ENCODE results near the gene AKIP1. TPM values are rescaled to one million over a fixed set of nuclear protein-coding genes. Genes with fewer than 3 reads are reported as not detected.

Gene AKIP1
- total RNA-seq, 1 donor from 2014 or later: 53.7 TPM

DNA sequence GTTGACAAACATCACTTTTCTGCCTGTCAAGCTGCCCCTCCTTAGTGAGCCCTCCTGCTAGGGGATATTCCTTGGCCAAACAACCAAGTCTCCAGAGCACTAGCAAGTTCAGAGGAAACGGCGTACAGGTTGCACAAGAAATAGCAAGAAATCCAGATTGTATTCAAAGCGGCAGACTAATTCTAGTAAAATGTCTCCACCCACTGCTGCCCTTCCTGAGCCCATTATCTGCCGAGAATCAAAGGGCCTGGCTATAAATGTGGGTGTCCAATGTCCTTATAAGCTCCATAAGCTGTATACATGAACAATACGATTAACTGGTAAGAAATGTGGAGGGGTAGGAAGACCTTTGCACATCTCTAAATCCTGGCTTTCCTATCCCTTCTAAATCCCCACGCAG, 44.0 kb upstream of the AKIP1 start:
- no peak overlapping the region for H3K4me3 ChIP-seq
- Mint-ChIP-seq H3K27me3 (ENCODE audit: insufficient read depth, low read depth) (peaks cover 2% of the 10 kb centered on the region), H3K9me3 (peaks cover 9% of the 10 kb centered on the region), H3K27ac (no peak overlapping the region), H3K4me1 (peaks cover 44% of the 10 kb centered on the region), H3K36me3 (peaks cover 12% of the 10 kb centered on the region), H3K4me3 (no peak overlapping the region)
- no peaks in the 10 kb centered on the region for H3K27me3 ChIP-seq
- H3K9ac ChIP-seq: no peak overlapping the region
- peaks cover 23% of the 10 kb centered on the region for H3F3A ChIP-seq (ENCODE audit: low read depth)
- H3K4me1 ChIP-seq: peaks cover 34% of the 10 kb centered on the region
- H3K36me3 ChIP-seq: no peaks in the 10 kb centered on the region
- TF ChIP-seq, protein P1, sequence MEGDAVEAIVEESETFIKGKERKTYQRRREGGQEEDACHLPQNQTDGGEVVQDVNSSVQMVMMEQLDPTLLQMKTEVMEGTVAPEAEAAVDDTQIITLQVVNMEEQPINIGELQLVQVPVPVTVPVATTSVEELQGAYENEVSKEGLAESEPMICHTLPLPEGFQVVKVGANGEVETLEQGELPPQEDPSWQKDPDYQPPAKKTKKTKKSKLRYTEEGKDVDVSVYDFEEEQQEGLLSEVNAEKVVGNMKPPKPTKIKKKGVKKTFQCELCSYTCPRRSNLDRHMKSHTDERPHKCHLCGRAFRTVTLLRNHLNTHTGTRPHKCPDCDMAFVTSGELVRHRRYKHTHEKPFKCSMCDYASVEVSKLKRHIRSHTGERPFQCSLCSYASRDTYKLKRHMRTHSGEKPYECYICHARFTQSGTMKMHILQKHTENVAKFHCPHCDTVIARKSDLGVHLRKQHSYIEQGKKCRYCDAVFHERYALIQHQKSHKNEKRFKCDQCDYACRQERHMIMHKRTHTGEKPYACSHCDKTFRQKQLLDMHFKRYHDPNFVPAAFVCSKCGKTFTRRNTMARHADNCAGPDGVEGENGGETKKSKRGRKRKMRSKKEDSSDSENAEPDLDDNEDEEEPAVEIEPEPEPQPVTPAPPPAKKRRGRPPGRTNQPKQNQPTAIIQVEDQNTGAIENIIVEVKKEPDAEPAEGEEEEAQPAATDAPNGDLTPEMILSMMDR (IDR thresholded peaks at IDR 0.05): no peak
- TF ChIP-seq EZH2phosphoT487 (IDR thresholded peaks at IDR 0.05): no peak
- no peak for TF ChIP-seq EZH2 (IDR thresholded peaks at IDR 0.05)
- no peak overlapping the region for H2AFZ ChIP-seq (replicated peaks)
- no peak overlapping the region for H3K4me2 ChIP-seq
- no peak overlapping the region for H3K27ac ChIP-seq
- DNase-seq (ENCODE audit: low spot score): no peak
- H3K79me2 ChIP-seq (ENCODE audit: low read depth): peaks cover 61% of the 10 kb centered on the region
- H3K9me3 ChIP-seq (ENCODE audit: low read depth): no peaks in the 10 kb centered on the region
- H4K20me1 ChIP-seq (ENCODE audit: low read depth): no peaks in the 10 kb centered on the region

DNA sequence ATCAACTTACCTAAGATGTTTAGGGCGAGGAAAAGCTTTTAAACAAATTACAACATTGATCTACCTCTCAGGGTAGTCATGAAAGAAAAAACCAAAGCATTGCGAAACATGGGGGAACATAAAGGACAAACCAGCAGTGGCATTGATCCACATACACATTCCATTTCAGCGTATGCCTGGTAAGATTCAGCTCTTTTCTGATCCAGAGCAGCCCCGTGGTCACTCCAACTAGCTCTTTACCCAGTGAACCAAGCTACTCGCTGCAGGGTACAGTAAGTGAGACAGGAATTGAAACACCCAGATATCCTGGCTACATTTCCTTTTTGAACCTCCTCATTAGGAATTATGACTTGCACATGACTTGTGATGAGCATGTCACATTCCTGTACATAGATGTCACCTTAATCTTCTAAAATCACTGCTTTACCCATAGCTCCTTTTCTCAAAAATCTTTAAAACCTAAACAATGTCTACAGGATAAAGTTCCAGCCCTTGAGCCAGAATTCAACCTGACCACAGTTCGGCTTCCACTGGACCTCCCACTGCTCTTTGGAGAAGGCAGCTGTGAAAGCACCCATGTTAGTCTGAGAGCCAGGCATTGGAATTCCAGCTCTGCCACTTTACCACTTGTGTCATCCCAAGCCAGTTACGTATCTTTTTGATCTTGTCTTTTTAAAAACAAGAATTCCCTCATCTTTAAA, 42.9 kb upstream of the AKIP1 start:
- Histone ChIP-seq H3K4me1 (peaks cover 34% of the 10 kb centered on the region), H3F3A (ENCODE audit: low read depth) (peaks cover 25% of the 10 kb centered on the region), H3K27me3 (no peaks in the 10 kb centered on the region), H3K4me3 (no peak overlapping the region), H4K20me1 (ENCODE audit: low read depth) (no peaks in the 10 kb centered on the region), H3K27ac (no peak overlapping the region), H3K79me2 (ENCODE audit: low read depth) (peaks cover 61% of the 10 kb centered on the region), H3K4me2 (peak overlapping the region; percentile 83), H2AFZ (replicated peaks) (no peak overlapping the region), H3K36me3 (no peaks in the 10 kb centered on the region), H3K9ac (no peak overlapping the region), H3K9me3 (ENCODE audit: low read depth) (no peaks in the 10 kb centered on the region)
- Mint-ChIP-seq H3K4me1 (peaks cover 44% of the 10 kb centered on the region), H3K27me3 (ENCODE audit: insufficient read depth, low read depth) (peaks cover 2% of the 10 kb centered on the region), H3K4me3 (peak overlapping the region; percentile 55), H3K27ac (no peak overlapping the region), H3K9me3 (peaks cover 9% of the 10 kb centered on the region), H3K36me3 (peaks cover 12% of the 10 kb centered on the region)
- DNase-seq (ENCODE audit: low spot score): no peak
- no peak for TF ChIP-seq EZH2phosphoT487 (IDR thresholded peaks at IDR 0.05)
- TF ChIP-seq EZH2 (IDR thresholded peaks at IDR 0.05): no peak
- TF ChIP-seq, protein P1 (IDR thresholded peaks at IDR 0.05): no peak

DNA sequence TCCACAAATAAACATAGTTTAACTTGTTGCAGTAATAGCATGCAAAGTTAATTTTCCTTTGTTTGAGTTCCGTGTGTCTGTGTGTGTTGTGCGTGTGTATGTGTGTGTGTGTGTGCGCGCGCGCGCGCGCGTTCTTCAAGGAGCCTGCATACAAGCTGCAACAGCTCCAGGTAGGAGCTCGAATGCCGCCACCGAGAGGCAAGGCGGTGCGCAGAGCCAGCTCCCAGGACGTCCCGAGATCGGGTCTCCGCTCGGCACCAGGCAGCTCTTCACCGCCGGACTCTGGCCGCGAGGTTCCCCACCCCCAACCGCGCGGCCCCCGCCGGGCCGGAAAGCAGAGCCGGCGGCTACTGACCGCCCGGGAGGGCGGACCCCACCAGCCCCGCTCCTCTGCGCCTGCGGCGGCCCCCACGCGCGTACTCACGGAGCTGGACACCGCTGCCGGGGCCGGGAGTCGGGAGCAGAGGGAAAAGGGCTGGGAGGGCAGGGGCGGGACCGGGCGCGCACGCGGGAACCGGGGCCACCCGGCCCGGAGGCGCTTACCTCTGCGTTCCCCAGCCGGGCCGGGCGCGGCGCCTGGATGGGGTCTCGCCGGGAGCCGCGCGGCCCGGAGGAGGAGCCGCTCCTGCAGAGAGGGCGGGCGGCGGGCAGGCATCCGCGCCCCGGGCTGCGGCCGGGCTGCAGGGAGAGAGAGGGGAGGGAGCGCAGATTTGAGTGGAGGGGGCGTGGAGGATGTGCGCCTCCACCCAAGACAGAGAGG, 40.4 kb upstream of the AKIP1 start:
- DNase-seq (ENCODE audit: low spot score): peak; percentile 85
- Histone ChIP-seq H3K4me3 (peak overlapping the region; percentile 91), H3K4me2 (peak overlapping the region; percentile 83), H3K9me3 (ENCODE audit: low read depth) (no peaks in the 10 kb centered on the region), H3K4me1 (peaks cover 34% of the 10 kb centered on the region), H4K20me1 (ENCODE audit: low read depth) (no peaks in the 10 kb centered on the region), H3K79me2 (ENCODE audit: low read depth) (peaks cover 41% of the 10 kb centered on the region), H3K9ac (peak overlapping the region; percentile 60), H3K27ac (peak overlapping the region; percentile 77), H3K27me3 (no peaks in the 10 kb centered on the region), H3F3A (ENCODE audit: low read depth) (peaks cover 25% of the 10 kb centered on the region), H3K36me3 (no peaks in the 10 kb centered on the region), H2AFZ (replicated peaks) (peak overlapping the region; percentile 81)
- TF ChIP-seq EZH2 (IDR thresholded peaks at IDR 0.05): peak; percentile 54
- TF ChIP-seq, protein P1 (IDR thresholded peaks at IDR 0.05): no peak
- H3K36me3 Mint-ChIP-seq: peaks cover 2% of the 10 kb centered on the region
- no peaks in the 10 kb centered on the region for H3K27me3 Mint-ChIP-seq (ENCODE audit: insufficient read depth, low read depth)
- peaks cover 36% of the 10 kb centered on the region for H3K4me1 Mint-ChIP-seq
- H3K9me3 Mint-ChIP-seq: no peaks in the 10 kb centered on the region
- H3K4me3 Mint-ChIP-seq: peak overlapping the region; percentile 95
- H3K27ac Mint-ChIP-seq: peak overlapping the region; percentile 90
